Activated T-cell treated with anti-CD3 and anti-CD28 coated beads, Interleukin-2, amount 50 U/mL, for 4 hours (primary cell): ENCODE data around the gene DLL1. TPM values are rescaled to one million over a fixed set of nuclear protein-coding genes. Genes with fewer than 3 reads are reported as not detected.
A peak's percentile ranks its signal among the peaks of the same experiment; 100 is the strongest.

Experiments
- ATAC-seq, 2 donors: fragments of 200-7000 bp; cut with Tn5 transposase; one replicate each; pipeline ENCODE4 v1.10.0; 2021
- DNase-seq: peaks from one replicate; pipeline ENCODE4 v3.0.0-alpha.2; 2020
- H3K27me3 Mint-ChIP-seq: one replicate; pipeline ENCODE4 v1.8.0; 2021; ENCODE audit warnings: low read depth, mixed read lengths
- H3K36me3 Mint-ChIP-seq: one replicate; pipeline ENCODE4 v1.8.0; 2022; ENCODE audit warnings: mixed read lengths; ENCODE audit not compliant: insufficient read depth
- H3K4me1 Mint-ChIP-seq: one replicate; pipeline ENCODE4 v1.8.0; 2021; ENCODE audit warnings: low read depth, mixed read lengths
- H3K4me3 Mint-ChIP-seq: one replicate; pipeline ENCODE4 v1.8.0; 2021; ENCODE audit warnings: mild to moderate bottlenecking, moderate library complexity, mixed read lengths
- H3K9me3 Mint-ChIP-seq: one replicate; pipeline ENCODE4 v1.8.0; 2021; ENCODE audit warnings: mixed read lengths
- total RNA-seq, 3 donors: library from RNA; stranded (reverse); gene quantifications; one replicate each; pipeline ENCODE4 v1.2.1, GENCODE V29; 2021

DLL1 gene
- total RNA-seq, 3 donors from 2014 or later, result 0.18 to 1.4 (median 1.0) TPM

DNA sequence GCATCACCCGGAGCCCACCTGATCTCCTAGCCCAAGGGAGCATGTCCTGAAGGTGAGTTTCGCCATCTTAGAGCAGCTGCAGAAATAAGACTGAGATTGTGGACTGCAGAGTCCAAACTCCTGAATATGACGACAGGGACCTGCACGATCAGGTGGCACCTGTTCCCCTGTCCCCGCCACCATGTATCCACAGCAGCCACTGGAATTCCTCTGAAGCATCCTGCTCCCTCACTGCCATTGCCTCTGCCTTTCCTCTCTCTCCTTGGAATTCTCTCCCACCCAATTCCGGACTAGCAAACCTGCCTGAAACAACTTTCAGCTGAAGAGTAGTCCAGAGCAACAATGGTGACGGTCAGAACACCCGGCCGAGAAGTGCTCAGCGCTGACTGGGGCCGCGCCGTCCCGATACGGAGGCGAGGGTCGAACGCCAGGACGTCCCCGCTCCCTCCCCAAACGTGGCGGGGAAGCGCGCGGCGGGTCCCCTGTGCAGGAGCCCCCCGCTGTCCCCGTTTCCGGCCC, 15.0 kb upstream of the DLL1 start:
- DNase-seq, result no peak
- no peak for ATAC-seq
- Mint-ChIP-seq H3K36me3 (peaks cover 10% of the 10 kb centered on the region), H3K27me3 (peaks cover 15% of the 10 kb centered on the region), H3K4me1 (peaks cover 37% of the 10 kb centered on the region), H3K4me3 (peak overlapping the region; percentile 99), H3K9me3 (peaks cover 5% of the 10 kb centered on the region)

DNA sequence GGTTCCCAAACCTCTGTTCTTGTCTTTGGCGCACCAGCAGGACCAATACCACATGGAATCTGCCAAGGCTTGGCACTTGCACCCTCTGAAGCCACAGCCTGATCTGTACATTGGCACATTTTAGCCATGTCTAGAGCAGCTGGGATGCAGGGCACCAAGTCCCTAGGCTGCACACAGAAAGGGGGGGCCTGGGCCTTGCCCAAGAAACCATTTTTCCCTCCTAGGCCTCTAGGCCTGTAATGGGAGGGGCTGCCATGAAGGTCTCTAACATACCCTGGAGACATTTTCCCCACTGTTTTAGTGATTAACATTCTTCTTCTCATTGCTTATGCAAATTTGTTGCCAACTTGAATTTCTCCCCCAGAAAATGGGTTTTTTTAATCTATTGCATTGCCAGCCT, 10.3 kb upstream of the DLL1 start:
- Mint-ChIP-seq H3K9me3 (peaks cover 5% of the 10 kb centered on the region), H3K4me3 (no peak overlapping the region), H3K27me3 (peaks cover 47% of the 10 kb centered on the region), H3K4me1 (peaks cover 5% of the 10 kb centered on the region), H3K36me3 (no peaks in the 10 kb centered on the region)
- ATAC-seq, result no peak
- no peak for DNase-seq

DNA sequence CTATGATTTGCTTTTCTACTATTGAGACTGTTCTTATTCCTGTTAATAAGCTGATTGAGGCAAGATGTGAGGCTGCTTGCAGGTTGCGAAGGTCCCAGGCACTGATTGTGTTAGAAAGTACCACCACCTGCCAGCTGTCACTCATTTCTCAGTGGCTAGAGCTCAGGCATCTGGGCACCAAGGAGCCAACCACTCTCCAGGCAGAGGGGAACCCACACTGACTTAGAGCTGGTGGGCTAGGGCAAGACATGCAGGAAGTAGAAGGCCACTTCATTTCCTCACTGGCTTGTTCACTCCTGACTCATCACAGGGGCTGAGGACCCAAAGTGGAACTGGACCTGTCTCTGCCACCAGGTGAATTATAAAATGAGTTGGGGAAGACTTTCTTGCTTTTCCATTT, 7.8 kb upstream of the DLL1 start:
- Mint-ChIP-seq H3K4me3 (no peak overlapping the region), H3K9me3 (peaks cover 5% of the 10 kb centered on the region), H3K4me1 (peaks cover 12% of the 10 kb centered on the region), H3K36me3 (no peaks in the 10 kb centered on the region), H3K27me3 (peaks cover 58% of the 10 kb centered on the region)
- no peak for ATAC-seq
- no peak for DNase-seq

DNA sequence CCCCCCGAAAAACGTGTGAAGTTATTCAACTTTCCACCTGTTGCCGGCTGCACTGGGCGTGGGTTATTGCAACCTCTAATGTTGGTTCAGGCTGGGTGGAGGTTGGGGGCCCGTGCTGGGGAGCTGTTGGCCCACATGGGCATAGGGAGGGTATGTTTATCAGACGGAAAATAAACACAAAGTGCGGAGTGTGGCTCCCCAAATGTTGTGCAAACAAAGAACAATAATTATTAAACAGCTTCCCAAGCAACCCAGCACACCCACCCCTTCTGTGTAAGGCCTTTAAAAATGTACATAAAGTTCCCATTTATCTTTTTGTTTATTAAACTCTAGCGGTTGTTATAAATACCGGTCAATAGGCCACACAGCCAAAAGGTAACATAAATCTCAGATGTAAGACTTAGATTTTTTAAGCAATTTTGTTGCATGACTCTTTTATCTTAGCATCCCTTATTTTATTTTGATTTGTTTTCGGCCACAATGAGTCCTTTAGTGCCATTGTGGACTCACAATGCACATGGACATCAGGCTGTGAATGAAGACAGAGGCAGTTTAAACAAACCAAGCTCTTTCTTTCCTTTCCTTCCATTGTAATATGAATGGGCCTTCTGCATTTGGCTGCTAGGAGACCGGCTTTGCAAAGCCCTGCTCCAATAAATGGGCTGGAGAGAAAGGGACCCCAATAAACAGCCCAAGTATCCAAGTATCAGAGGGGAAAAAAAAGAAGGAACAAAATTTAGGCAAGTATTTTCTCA, 6.9 kb upstream of the DLL1 start:
- no peaks in the 10 kb centered on the region for H3K36me3 Mint-ChIP-seq
- peaks cover 65% of the 10 kb centered on the region for H3K27me3 Mint-ChIP-seq
- H3K9me3 Mint-ChIP-seq, result peaks cover 5% of the 10 kb centered on the region
- peaks cover 18% of the 10 kb centered on the region for H3K4me1 Mint-ChIP-seq
- DNase-seq (no peak), ATAC-seq (no peak)
- no peak overlapping the region for H3K4me3 Mint-ChIP-seq

DNA sequence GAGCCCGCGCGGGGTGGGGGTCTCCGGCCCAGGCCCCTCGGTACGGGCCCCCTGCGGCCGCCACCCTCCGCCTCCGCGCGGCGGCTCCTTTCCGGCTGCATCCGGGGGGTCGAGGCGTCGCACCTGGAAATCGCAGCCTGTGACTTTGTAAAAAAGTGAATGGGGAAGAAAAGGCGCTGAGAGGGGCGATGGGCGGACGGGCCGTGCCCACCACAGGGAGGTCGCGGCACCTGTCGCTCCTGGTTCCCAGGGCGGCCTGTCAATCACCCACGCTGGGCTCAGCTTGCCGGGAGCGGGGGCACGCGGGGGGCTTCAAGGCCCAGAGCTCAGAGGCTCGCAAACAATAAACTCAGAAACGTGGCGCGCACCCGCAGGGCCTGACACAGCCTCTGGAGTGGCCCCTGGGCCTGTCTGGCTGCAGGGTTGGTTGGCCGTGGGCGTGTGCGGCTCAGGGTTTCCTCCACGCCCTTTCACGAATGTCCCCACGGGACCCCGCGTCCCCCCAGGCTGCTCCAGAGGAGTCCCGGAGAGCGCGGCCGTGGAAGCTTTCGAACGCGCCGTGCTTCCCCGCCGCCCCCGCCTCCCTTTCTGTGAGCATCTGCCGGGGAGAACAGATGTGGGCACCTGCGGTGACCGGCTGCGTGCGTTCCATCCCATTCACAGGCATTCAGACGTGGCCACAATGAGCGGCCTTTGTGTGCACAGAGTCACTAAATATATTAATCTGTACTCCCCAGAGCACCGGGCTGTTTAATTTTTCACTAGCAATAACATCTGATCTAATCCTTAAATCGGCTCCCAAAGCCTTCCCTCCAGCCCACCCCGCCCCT, 6.1 kb upstream of the DLL1 start:
- H3K4me1 Mint-ChIP-seq, result peaks cover 26% of the 10 kb centered on the region
- H3K9me3 Mint-ChIP-seq, result peaks cover 5% of the 10 kb centered on the region
- H3K27me3 Mint-ChIP-seq, result peaks cover 73% of the 10 kb centered on the region
- DNase-seq (no peak), ATAC-seq (no peak)
- no peak overlapping the region for H3K4me3 Mint-ChIP-seq
- no peaks in the 10 kb centered on the region for H3K36me3 Mint-ChIP-seq

DNA sequence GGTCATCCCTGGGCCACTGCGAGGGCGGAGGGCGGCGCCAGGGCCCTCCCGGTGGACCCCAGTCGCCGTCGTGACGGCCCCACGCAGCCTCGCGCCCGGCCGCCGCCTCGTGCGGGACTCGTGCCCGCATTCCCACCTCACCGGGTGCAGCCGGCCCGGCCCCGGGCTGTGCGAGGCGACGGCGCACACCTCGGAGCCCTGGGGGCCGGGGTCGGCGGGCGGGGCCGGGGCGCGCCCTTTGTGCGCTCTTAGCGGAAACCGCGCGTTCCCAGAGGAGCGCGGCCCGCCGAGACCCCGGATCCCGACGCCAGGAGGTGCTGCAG, 5.5 kb upstream of the DLL1 start:
- Mint-ChIP-seq H3K9me3 (peaks cover under 1% of the 10 kb centered on the region), H3K36me3 (no peaks in the 10 kb centered on the region), H3K4me1 (peaks cover 29% of the 10 kb centered on the region), H3K27me3 (peaks cover 71% of the 10 kb centered on the region), H3K4me3 (no peak overlapping the region)
- DNase-seq, result no peak
- no peak for ATAC-seq

DNA sequence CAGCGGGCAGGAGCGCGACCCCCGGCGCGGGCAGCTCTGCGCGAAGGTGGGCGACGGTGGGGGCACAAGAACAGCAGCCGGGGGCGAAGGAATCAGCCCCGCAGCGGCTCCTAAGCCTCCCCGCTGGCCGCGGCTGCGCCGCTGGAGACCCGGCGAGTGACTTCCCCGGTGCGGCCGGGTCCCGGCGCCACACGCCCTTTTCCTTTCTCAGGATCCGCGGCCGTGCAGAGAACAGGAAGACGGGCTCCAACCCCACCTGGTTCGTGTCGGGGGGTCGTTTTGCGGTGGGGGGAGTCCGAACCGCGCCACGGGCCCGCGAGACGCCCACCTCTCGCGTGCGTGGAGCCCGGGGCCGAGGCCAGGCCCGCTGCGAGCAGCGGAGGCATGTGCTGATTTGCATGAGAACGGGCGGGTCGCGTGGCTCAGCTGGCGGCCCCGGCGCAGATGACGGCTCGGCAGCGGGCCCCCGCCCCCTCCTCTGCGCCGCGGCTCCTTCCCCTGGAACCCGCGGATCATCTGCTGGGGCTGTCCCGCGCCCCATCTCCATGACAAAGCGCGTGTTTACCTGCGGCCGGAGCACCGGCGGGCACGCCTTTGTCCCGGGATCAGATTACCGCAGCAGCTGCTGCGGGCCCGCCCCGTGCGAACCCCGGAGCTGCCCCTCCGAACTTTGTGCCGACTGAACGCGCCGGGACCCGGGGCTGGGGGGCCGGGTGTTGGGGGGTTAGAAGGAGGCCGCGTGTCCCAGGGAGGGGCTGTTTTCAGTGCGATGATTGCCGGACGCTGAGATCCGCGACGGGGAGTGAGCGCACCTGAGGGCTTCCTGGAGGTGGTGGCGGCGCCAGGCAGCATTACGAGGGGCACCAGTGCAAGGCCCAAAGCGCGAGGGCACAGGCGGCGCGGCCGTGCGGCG, 4.9 kb upstream of the DLL1 start:
- ATAC-seq (peak; percentile 54 to 66), DNase-seq (peak; percentile 54)
- Mint-ChIP-seq H3K36me3 (no peaks in the 10 kb centered on the region), H3K4me1 (peaks cover 29% of the 10 kb centered on the region), H3K4me3 (peak overlapping the region; percentile 67), H3K27me3 (peaks cover 69% of the 10 kb centered on the region), H3K9me3 (no peaks in the 10 kb centered on the region)

DNA sequence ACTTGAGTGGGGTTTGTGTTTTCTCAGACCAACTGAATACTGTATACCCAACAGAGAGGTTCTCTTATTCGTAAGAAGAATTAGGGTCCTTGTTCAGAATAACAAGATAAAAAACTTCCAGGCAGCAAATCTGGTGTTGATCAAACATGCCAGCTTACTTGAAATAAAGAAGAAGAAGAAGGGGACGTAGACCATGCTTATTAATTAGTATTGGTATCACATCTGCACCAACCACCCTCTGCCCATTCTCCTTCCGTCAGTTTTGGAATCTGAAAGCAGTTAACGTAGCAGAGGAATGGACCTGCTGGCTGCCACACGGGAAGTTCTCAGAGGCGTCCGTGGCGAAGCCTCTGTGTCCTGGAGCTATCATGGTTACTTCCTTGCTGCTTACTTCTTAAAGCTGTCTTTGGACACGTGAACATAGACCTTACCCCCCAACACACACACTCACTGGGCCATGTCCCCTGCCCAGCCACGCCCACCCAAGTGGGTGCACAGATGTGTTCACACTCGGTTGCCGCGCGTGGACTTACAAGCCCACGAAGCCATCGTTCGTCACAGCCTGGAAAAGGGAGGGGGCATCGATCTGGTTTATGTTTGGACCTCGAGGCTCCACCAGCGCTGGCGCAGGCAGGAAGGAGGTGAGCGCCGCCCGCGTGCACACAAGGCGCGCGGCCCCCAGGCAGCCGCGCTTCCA, 4.1 kb upstream of the DLL1 start:
- Mint-ChIP-seq H3K9me3 (no peaks in the 10 kb centered on the region), H3K4me1 (peaks cover 33% of the 10 kb centered on the region), H3K27me3 (peaks cover 66% of the 10 kb centered on the region), H3K4me3 (peak overlapping the region; percentile 65), H3K36me3 (no peaks in the 10 kb centered on the region)
- ATAC-seq (peak in 1 of 2 donors; percentile 10), DNase-seq (no peak)

DNA sequence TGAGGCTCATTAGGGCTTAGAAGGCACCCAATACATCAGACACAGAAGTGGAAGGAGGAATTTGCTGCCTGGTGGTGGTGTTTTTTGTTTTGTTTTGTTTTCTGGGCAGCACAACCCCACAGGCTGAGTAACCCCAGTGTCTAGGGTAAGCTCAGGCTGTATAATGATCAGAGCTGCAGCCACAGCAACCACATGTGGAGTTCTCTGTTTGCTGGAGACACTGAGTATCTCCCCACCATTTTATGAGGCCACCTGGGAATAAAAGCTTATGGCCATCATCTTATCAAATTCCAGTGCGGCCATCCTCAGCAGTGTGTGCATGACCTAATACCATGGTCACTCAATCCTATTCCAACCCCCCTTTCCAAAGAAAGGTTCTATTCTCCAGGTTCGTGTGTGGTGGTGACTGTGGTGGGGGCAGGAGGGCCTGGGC, 3.4 kb upstream of the DLL1 start:
- ATAC-seq, result no peak
- Mint-ChIP-seq H3K9me3 (no peaks in the 10 kb centered on the region), H3K36me3 (no peaks in the 10 kb centered on the region), H3K27me3 (peaks cover 59% of the 10 kb centered on the region), H3K4me3 (no peak overlapping the region), H3K4me1 (peaks cover 33% of the 10 kb centered on the region)
- DNase-seq, result no peak

DNA sequence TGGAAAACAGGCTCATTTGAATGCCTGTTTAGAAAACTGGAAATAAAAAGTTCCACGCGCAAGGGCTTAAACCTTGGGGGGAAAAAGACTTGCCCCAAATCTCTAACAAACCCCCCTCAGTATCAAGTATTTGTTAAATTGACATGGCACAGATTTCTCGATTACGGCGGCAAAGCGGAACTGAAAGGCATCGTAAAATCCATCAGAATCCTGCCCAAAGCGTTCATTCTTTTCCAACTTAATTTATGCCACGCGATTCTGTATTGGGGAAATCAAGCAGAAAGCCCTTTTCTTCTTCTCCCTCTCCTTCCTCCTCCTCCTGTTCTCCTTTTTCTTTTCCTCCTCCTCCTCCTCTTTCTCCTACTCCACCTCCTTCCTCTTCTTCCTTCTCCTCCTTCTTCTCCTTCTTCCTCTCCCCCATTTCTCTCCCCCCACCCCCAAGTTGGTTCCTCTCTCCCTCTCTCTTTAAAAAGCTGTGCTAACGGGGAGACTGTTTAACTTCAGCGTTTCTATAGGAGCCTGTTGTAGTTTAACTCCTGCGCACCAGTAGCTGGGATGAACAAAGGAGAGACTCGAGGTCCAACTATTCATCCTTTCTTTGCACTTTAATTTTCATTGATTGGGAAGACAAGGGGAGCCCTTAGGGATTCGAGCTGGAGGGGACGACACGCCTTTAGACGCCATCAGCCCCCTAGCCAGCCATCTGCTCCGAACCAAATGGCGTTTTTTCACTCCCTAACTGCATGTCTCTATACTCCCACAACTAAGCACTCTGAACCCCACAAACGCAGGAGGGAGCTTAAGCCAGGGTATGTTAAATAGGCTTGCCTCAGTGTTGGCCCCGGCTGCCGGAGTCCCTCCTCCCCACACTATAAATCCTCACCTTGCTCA, 2.7 kb upstream of the DLL1 start:
- peak overlapping the region; percentile 9 for H3K4me3 Mint-ChIP-seq
- peaks cover 38% of the 10 kb centered on the region for H3K4me1 Mint-ChIP-seq
- DNase-seq, result no peak
- no peak for ATAC-seq
- no peaks in the 10 kb centered on the region for H3K36me3 Mint-ChIP-seq
- no peaks in the 10 kb centered on the region for H3K9me3 Mint-ChIP-seq
- H3K27me3 Mint-ChIP-seq, result peaks cover 57% of the 10 kb centered on the region

DNA sequence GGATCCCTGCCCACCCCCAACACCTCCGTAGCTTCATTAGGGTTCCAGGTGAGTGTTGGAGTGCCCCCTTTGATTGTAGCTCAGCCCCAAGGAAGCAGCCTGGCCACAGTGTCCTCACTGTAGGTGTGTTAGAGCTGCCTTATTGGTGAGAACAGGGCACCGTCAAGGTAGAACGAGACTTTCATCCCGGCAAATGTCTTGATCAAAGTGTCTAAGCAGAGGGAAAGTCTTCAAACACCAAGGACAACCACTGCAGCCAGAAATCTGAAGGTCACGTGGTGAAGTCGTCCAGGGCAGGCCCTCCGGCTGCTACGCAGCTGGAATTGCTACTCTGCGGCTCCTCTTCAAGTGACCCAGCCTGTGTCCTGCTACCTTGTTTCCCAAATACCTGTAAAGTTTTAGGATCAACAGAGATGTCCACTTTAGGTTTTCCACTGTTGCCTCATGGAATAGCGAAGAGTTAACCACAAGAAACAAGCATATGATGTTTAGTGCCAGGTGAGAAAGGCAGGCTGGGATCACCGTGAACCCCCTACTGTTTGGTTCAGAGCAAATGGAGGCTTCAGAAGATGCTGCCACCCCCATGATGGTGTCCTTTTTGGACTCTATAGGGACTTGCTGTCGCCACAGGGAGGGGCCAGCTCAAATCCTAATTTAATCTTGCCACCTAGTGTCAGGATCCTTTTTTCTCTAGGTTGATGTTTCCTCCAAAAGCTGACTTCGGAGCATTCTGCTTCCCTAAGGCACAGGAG, 1.7 kb upstream of the DLL1 start:
- H3K27me3 Mint-ChIP-seq, result peaks cover 55% of the 10 kb centered on the region
- no peaks in the 10 kb centered on the region for H3K36me3 Mint-ChIP-seq
- peak overlapping the region; percentile 86 for H3K4me3 Mint-ChIP-seq
- H3K9me3 Mint-ChIP-seq, result no peaks in the 10 kb centered on the region
- DNase-seq (no peak), ATAC-seq (no peak)
- H3K4me1 Mint-ChIP-seq, result peaks cover 40% of the 10 kb centered on the region

DNA sequence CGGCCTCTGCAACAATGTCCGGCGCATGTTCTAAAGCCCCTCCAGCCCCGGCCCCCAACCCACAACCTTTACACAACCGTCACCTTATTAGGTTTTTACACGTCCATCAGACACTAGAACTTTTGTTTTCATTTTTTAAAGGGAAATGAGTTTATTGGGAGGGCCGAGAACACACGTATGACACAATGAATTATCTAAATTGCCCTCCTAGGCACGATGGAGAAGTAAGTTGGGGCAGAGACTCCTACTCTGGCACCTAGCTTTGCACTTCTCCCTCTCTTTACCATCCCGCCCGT, 1.2 kb upstream of the DLL1 start:
- Mint-ChIP-seq H3K9me3 (no peaks in the 10 kb centered on the region), H3K27me3 (peaks cover 51% of the 10 kb centered on the region), H3K4me1 (peaks cover 40% of the 10 kb centered on the region), H3K4me3 (peak overlapping the region; percentile 86), H3K36me3 (no peaks in the 10 kb centered on the region)
- no peak for ATAC-seq
- DNase-seq, result no peak
